Measurements from ENCODE around the gene ATPAF2.

Gene ATPAF2

GRCh38 chr17:17983376-17983775 is 55.6 kb downstream of the ATPAF2 start:
- no peak for DNase-seq

- DNase-seq = no peak
Observed at GRCh38 chr17:17982801-17983200, 56.2 kb downstream of the ATPAF2 start.

DNA sequence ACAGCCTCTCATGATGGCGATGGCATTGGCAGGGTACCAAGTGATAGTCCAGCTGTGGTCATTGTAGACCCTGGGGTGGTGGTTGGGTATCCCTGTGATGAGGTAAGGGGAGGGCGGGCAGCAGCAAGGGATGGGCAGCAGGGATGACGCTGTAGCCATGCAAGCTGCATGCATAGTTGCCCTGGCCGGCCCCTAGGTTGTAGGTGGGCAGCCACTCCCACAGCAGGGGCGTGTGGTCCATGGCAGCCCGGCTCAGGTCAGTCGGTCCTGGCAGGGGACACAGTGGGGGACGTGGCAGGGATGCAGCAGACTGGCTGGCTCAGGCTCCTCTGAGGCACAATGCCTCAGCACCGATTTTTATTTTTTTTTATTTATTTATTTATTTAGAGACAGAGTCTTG is 57.6 kb downstream of the ATPAF2 start:
- DNase-seq = no peak

GRCh38 chr17:17979778-17980177 is 59.2 kb downstream of the ATPAF2 start:
- no peak for DNase-seq

DNA sequence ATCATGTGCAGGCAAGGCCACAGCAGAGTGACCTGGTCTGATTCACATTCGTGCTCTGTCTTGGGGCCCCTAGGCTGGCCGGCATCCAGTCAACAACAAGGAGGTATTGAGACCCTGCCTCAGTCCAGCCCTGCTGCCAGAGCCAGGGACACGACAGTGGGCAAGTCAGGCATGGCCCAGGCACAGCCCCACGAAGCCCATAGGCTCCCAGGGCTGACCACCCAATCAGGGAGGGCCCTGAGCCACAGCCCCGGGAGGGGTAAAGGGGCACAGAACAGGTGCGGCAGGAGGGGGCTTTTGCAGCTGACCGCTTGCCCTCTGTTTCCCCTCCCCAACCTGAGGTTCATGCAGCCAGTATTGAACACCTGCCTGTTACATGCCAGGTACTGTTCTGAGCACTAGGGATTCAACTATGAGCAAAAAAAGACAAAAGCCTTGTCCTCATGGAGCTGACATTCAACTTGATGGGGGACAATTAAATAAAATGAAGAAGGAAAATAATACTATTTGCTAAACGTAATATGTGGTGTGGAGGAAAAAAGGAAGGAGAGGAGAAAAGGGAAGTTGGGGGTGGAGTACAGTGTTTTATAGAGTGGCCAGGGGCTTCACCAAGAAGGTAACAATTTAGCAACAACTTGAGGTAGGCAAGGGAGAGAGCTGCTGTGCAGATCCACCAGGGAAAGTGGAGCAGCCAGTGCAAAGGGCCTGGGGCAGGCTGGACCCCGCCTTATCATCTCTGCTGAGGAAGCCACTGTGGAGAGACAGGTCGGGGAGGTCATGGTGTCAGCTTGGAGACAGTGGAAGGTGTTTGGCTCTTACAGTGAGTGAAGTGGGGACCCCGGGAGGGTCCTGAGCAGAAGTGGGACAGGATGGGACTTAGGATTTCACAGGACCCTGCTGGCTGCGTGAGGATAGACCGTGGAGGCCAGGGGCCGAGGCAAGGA is 60.2 kb downstream of the ATPAF2 start:
- DNase-seq = no peak

GRCh38 chr17:17976931-17977570 is 61.9 kb downstream of the ATPAF2 start:
- DNase-seq = no peak

DNA sequence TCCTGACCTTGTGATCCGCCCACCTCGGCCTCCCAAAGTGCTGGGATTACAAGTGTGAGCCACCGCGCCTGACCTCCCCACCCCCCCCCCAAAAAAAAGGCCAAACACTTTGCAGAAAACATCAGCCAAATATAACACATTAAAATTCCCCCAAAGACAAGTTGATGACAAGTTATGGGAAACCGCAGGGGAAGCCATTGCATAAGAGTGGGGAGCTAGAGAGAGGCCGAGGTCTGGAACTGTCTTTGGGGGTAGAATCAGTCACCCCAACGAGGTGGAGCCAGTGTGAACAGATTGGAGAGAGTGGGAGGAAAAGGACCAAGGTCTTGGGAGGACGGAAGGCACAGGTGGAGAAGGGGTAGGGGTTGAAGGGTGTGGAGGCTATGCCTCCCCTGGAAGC is 63.5 kb downstream of the ATPAF2 start:
- no peak for DNase-seq

GRCh38 chr17:17972952-17973254 is 66.1 kb downstream of the ATPAF2 start:
- no peak for DNase-seq

DNA sequence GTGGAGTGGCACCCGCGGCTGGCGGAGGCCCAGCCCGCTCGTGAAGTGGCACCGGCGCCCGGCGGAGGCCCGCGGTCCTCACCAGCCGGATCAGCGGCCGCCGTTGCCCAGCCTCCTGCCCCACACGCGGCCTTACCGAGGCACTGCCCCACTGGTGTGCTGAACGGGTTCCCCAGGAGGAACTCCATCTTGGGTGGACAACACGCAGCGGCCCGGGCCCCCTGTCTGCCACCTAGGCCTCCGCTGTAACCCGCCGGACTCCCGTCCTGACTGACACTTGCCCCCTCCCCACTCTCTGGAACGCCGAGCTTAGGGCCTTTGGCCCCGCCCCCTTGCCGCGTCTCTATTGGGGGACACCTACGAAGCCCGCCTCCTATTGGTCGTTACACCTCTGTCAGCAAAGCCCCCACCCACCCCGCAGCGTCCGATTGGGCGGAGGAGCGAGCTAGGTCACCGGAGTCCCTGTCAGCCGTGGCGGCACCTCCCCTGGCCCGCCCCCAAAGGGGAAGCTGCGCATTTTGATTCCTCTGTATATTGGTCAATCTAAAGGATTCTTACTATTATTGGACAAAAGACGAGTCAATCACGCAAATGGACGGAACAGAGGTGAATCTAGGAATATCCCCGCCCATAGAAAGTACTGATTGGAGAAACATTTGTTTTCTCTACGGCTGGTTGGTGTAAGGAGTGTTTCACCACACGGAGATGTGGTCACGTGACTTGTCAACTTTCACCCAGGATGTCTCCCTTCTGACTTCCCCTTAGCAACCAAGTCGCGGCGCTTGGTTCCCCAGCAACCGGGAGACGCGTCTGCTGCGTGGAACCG is 66.6 kb downstream of the ATPAF2 start, which contains the start of the genes DRC3 and TOM1L2:
Gene DRC3 (plus strand): TSS at position 737 of the 826 bp plus-strand sequence. CDS start 4,737 bp downstream, outside the sequence.
Gene TOM1L2 (minus strand): TSS at position 275 of the 826 bp plus-strand sequence. CDS start 87 bp downstream, at position 188.
- DNase-seq = peak; percentile 100

GRCh38 chr17:17971431-17972125 is 67.4 kb downstream of the ATPAF2 start:
- no peak for DNase-seq

GRCh38 chr17:17970699-17971430 is 68.1 kb downstream of the ATPAF2 start:
- DNase-seq = no peak
